Activated T-cell treated with anti-CD3 and anti-CD28 coated beads for 24 hours (primary cell): ENCODE data around the gene NEK1.

Experiments
- DNase-seq: peaks from one replicate; pipeline ENCODE4 v3.0.0-alpha.2; 2020; ENCODE audit warnings: low read depth

Gene NEK1

DNA sequence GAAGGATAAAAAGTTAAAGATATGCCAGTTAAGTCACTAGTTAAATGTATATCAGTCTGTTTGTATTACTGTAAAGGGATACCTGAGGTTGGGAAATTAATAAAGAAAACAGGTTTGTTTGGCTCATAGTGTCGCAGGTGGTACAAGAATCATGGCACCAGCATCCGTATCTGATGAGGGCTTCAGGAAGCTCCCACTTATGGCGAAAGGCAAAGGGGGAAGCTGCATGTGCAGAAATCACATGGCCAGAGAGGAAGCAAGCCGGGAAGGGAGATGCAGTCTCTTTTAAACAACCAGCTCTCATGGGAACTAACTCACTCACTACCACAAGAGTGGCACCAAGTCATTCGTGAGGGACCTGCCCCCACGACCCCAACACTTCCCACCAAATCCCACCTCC, 249.8 kb downstream of the NEK1 start:
- no peak for DNase-seq

DNA sequence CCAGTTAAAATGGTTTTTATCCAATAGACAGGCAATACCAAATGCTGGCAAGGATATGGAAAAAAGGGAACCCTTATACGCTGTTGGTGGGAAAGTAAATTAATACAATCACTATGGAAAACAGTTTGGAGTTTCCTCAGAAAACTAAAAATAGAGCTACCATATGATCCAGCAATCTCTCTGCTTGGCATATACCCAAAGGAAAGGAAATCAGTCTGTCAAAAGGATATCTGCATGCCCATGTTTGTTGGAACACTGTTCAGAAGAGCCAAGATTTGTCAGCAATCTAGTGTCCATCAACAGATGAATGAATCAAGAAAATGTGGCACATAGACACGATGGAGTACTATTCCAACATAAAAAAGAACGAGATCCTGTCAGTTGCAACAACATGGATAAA, 250.6 kb downstream of the NEK1 start:
- no peak for DNase-seq

DNA sequence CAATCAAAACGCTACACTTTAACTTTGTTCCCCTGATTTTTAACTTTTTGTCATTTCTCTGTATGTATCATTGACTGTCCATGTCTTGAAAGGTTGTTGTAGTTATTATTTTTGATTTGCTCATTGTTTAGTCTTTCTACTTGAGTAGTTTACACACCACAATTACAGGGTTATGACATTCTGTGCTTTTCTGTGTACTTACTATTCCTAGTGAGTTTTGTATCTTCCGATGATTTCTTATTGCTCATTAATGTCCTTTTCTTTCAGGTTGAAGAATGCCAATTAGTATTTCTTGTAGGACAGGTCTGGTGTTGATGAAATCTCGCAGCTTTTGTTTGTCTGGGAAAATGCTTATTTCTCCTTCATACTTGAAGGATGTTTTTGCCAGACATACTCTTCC, 252.4 kb downstream of the NEK1 start:
- no peak for DNase-seq

DNA sequence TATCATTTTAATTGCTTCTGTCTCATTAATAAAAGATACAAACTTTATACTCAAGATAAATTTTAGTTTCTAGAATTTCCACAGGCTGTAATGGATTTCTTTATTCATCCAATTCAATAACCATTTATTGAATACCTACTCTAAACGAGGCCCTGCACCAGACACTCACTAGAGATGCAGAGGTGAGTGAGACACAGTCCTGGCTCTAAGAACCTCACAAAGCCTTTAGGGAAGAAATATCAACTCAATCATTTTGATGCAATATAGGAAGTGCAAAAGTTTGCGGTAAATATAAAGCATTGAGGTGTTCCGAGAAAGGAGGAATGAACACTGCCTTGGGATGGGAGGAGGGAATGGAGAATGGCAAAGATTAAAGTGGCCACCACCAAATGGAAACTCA, 260.0 kb downstream of the NEK1 start:
- DNase-seq: no peak

DNA sequence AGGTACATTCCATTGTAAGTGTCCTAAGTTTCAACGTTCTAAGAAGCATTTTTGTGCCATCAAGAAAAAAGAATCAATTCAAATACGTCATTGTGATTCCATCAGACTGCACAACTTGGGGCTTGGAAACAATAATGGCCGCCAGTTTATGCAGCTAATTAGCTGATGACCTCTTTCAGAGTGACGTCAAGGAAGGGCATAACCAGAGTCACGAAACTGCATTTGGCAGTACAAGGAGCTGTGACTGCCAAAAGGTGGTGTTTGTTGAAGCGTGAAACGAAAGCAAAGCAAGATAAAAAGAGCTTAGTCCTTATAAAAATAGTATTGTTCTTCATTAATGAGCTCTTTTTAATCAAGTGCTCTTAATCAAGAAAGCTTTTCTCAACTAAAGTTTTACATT, 260.5 kb downstream of the NEK1 start:
- DNase-seq: no peak

GRCh38 chr4:169348541-169348940, 263.8 kb downstream of the NEK1 start:
- DNase-seq: no peak

- no peak for DNase-seq
Measured at GRCh38 chr4:169346840-169347239, 265.5 kb downstream of the NEK1 start.

DNA sequence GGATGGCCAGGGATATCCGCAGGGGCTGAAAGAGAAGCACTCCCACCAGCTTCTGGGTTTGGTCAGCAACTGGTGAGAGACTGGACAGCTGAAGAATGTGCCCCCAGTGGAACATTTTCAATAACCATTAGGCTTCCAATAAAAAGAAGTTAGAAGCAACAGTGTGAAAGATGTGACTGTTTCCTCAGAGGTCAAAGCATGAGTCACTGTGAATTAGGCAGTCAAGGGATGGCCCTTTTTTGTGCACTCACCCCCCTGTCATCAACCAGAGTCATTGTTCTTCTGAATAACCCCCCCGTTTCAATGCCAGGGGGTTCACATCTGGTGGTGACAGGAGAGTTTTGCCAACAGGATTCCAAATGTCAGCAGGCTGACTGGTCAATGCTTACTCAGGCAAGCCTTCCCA, 267.1 kb downstream of the NEK1 start:
- DNase-seq: no peak
